Gastrocnemius medialis (tissue), 4 donors: ENCODE results near the gene CDC25B.

Experiments used
- POLR2A ChIP-seq, 2 donors: fragments of 450-650 bp; IDR thresholded peaks; one replicate each; pipeline ENCODE4 v1.6.1; 2017; ENCODE audit warnings: antibody characterized with exemption in 2 of 2, mild to moderate bottlenecking in 2 of 2, moderate library complexity in 2 of 2
- TF ChIP-seq, protein P1 (sequence below), 5 experiments: fragments of 450-650 bp in 3 of 5; fragments of 200-600 bp in 2 of 5; sonication (generic) in 2 of 5; IDR thresholded peaks in 4 of 5; conservative IDR thresholded peaks in 1 of 5; 1 replicate in 4 of 5; 2 replicates in 1 of 5; pipeline ENCODE4 v1.5.1; 2016 to 2019; ENCODE audit warnings: antibody characterized with exemption in 5 of 5, mild to moderate bottlenecking in 3 of 5, moderate library complexity in 3 of 5

DNA sequence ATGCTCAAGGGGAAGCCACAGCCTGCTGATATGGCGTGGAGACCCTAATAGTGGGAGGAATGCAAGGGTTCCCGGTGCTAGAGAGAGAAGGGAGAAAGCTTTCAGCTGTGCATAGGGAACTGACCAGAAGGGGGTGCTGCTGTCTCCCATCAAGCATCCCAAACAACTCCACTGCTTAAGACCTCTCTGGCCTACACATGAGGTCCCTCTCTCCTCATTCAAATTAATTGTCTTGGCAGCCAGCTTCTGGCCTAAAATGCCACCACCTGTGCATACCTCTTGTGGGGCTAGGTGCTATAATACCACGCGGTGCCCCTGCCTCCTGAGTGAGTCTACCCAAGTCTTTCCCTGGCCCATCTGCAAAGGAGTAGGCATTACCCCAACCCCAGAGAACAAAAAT is 43.0 kb upstream of the CDC25B start:
- TF ChIP-seq, protein P1, sequence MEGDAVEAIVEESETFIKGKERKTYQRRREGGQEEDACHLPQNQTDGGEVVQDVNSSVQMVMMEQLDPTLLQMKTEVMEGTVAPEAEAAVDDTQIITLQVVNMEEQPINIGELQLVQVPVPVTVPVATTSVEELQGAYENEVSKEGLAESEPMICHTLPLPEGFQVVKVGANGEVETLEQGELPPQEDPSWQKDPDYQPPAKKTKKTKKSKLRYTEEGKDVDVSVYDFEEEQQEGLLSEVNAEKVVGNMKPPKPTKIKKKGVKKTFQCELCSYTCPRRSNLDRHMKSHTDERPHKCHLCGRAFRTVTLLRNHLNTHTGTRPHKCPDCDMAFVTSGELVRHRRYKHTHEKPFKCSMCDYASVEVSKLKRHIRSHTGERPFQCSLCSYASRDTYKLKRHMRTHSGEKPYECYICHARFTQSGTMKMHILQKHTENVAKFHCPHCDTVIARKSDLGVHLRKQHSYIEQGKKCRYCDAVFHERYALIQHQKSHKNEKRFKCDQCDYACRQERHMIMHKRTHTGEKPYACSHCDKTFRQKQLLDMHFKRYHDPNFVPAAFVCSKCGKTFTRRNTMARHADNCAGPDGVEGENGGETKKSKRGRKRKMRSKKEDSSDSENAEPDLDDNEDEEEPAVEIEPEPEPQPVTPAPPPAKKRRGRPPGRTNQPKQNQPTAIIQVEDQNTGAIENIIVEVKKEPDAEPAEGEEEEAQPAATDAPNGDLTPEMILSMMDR (IDR thresholded peaks at IDR 0.05 in 4 of 5, conservative IDR thresholded peaks at IDR 0.05 in 1 of 5), result peak; percentile 33 to 75 (median 66)
- TF ChIP-seq POLR2A (IDR thresholded peaks at IDR 0.05), result no peak
